Ovary (tissue), 9 donors: Measurements from ENCODE around the gene PGF. TPM values are rescaled to one million over a fixed set of nuclear protein-coding genes. Genes with fewer than 3 reads are reported as not detected.

ENCODE experiments used
- DNase-seq, 5 donors: peaks; one replicate each; pipeline ENCODE4 v3.0.0-alpha.2; 2019 to 2020
- H3K27ac ChIP-seq, 2 donors: fragments of 200-600 bp; one replicate each; pipeline versions ENCODE4 v1.5.1 to v1.8.0; 2019 to 2022
- H3K27me3 ChIP-seq: fragments of 200-600 bp; one replicate; pipeline ENCODE4 v1.8.0; 2022
- H3K36me3 ChIP-seq: fragments of 200-600 bp; sonication (generic); one replicate; pipeline ENCODE4 v1.5.1; 2019
- H3K4me1 ChIP-seq: one replicate; pipeline ENCODE4 v1.8.1; 2013; ENCODE audit warnings: mild to moderate bottlenecking, moderate library complexity; ENCODE audit not compliant: insufficient read depth
- H3K4me3 ChIP-seq: fragments of 200-600 bp; sonication (generic); one replicate; pipeline ENCODE4 v1.5.1; 2017
- H3K9me3 ChIP-seq, 2 donors: fragments of 200-600 bp in 1 of 2; sonication (generic) in 1 of 2; one replicate each; pipeline versions ENCODE4 v1.5.1 to v1.8.1; 2013 to 2019; ENCODE audit warnings: mild to moderate bottlenecking in 1 of 2, moderate library complexity in 1 of 2
- CTCF ChIP-seq, 3 donors: fragments of 450-650 bp in 2 of 3; fragments of 200-600 bp in 1 of 3; IDR thresholded peaks; one replicate each; pipeline versions ENCODE4 v1.5.1 to v1.8.0; 2016 to 2022; ENCODE audit warnings: antibody characterized with exemption in 3 of 3, mild to moderate bottlenecking in 1 of 3
- EP300 ChIP-seq: sonication (generic); formaldehyde crosslinking; IDR thresholded peaks from one replicate; pipeline ENCODE4 v1.6.1; 2017; ENCODE audit warnings: antibody characterized with exemption
- POLR2A ChIP-seq: fragments of 450-650 bp; IDR thresholded peaks from one replicate; pipeline ENCODE4 v1.6.1; 2017; ENCODE audit warnings: antibody characterized with exemption, mild to moderate bottlenecking, moderate library complexity
- WGBS, 3 donors: extraction: QIAGEN DNeasy Blood & Tissue Kit in 1 of 3; methylation state at CpG; one replicate each; pipeline versions ENCODE4 v1.1.5 to v1.1.7; 2013 to 2017; 5-methylcytosine and 5-hydroxymethylcytosine counted together
- intact Hi-C, 4 donors: fragments of 100-400 bp; cut with DNase I; formaldehyde crosslinking; loops; one replicate each; pipeline versions ENCODE4 v1.11.0 to v1.15.1; 2022 to 2023
- polyA plus RNA-seq, 2 donors: library from polyadenylated mRNA; stranded (reverse); fragments of 200-250 nt in 1 of 2; fragments of 350-450 nt in 1 of 2; fragmentation: Illumina TruSeq in 1 of 2; extraction: RNeasy Lipid Tissue Mini Kit (QIAGEN cat#74804) in 1 of 2; gene quantifications; one replicate each; pipeline ENCODE4 v1.2.3, GENCODE V29; 2013 to 2014
- total RNA-seq, 7 donors: library from RNA; depleted of rRNA in 2 of 7; stranded (reverse); fragments of >200 nt in 2 of 7; fragmentation: NEBNext Ultra II Directional in 3 of 7; extraction: Animal tissue kit (Norgen Biotek cat#: 25700) in 3 of 7; gene quantifications; one replicate each; pipeline versions ENCODE4 v1.1.0 to v1.2.4, GENCODE V29; 2016 to 2023
- donor health status: DM: no; HTN: no; CAD: no; lungs with moderate emphysema.
- donor health status: DM: no; HTN: no; CAD: no.
- donor health status: Bipolar disorder and iron deficiency.
- donor health status: DM: yes; HTN: yes; CAD: no.
- donor health status: DM: no; HTN: no; CAD: no.
- donor health status: DM: yes; HTN: yes; CAD: no.

Gene PGF
- total and polyA plus RNA-seq, 9 donors, result 1.8 to 14.0 (median 4.2) TPM; not detected in 1

- intact Hi-C loops, result no loop called here
- no peak for DNase-seq
- H3K4me1 ChIP-seq, result peaks cover 6% of the 10 kb centered on the region
- H3K9me3 ChIP-seq, result no peaks in the 10 kb centered on the region
- 55 to 71% (median 56%) methylated on average over 6 of the region's 6 CpGs for WGBS, 3 donors
- H3K27ac ChIP-seq, result no peak overlapping the region
- H3K4me3 ChIP-seq, result no peak overlapping the region
- no peaks in the 10 kb centered on the region for H3K36me3 ChIP-seq
- TF ChIP-seq POLR2A (no peak), EP300 (no peak), CTCF (IDR thresholded peaks at IDR 0.05) (no peak)
- no peaks in the 10 kb centered on the region for H3K27me3 ChIP-seq
These were observed 22.5 kb upstream of the PGF start for GRCh38 chr14:74977901-74978385.

- no peaks in the 10 kb centered on the region for H3K27me3 ChIP-seq
- H3K9me3 ChIP-seq, result no peaks in the 10 kb centered on the region
- intact Hi-C loops, result no loop called here
- peaks cover 6% of the 10 kb centered on the region for H3K4me1 ChIP-seq
- H3K36me3 ChIP-seq, result no peaks in the 10 kb centered on the region
- TF ChIP-seq POLR2A (no peak), EP300 (no peak), CTCF (IDR thresholded peaks at IDR 0.05) (no peak)
- H3K4me3 ChIP-seq, result no peak overlapping the region
- H3K27ac ChIP-seq, result no peak overlapping the region
- DNase-seq, result no peak
- 84 to 85% (median 85%) methylated on average over 12 of the region's 12 CpGs for WGBS, 3 donors
These were observed 21.9 kb upstream of the PGF start for GRCh38 chr14:74977164-74977900.

- Histone ChIP-seq H3K27ac (no peak overlapping the region), H3K27me3 (no peaks in the 10 kb centered on the region), H3K36me3 (no peaks in the 10 kb centered on the region), H3K9me3 (no peaks in the 10 kb centered on the region), H3K4me1 (peaks cover 6% of the 10 kb centered on the region), H3K4me3 (no peak overlapping the region)
- 81 to 84% (median 81%) methylated on average over 11 of the region's 11 CpGs for WGBS, 3 donors
- DNase-seq, result no peak
- intact Hi-C loops, result no loop called here
- no peak for TF ChIP-seq EP300
- TF ChIP-seq CTCF (IDR thresholded peaks at IDR 0.05), result no peak
- no peak for TF ChIP-seq POLR2A
These were observed 21.1 kb upstream of the PGF start for GRCh38 chr14:74976264-74977113.

- H3K27ac ChIP-seq, result no peak overlapping the region
- whole genome bisulfite sequencing, 3 donors, result 37 to 41% (median 40%) methylated on average over 12 of the region's 12 CpGs
- DNase-seq, result peak; percentile 51 to 85 (median 76)
These were observed 19.8 kb upstream of the PGF start for GRCh38 chr14:74975059-74975810.

More at GRCh38 chr14:74975059-74975810, 19.8 kb upstream of the PGF start:
- Histone ChIP-seq H3K36me3 (no peaks in the 10 kb centered on the region), H3K27me3 (no peaks in the 10 kb centered on the region), H3K4me1 (peaks cover 3% of the 10 kb centered on the region), H3K4me3 (no peak overlapping the region), H3K9me3 (no peaks in the 10 kb centered on the region)
- intact Hi-C loops, result no loop called here
- TF ChIP-seq EP300, result no peak
- TF ChIP-seq CTCF (IDR thresholded peaks at IDR 0.05), result no peak
- no peak for TF ChIP-seq POLR2A
